Loucy (cell line): ENCODE measurements around the gene CCDC88C.

Experiments
- EZH2phosphoT487 ChIP-seq: fragments of 200-600 bp; IDR thresholded peaks from 2 replicates; pipeline ENCODE4 v1.6.1; 2018; ENCODE audit warnings: antibody characterized with exemption, mild to moderate bottlenecking, moderate library complexity, borderline replicate concordance
- TF ChIP-seq, protein P1 (sequence below): fragments of 200-600 bp; sonication (generic); conservative IDR thresholded peaks from 2 replicates; pipeline ENCODE4 v1.5.1; 2014; ENCODE audit warnings: mild to moderate bottlenecking, antibody characterized with exemption, low read length

DNA sequence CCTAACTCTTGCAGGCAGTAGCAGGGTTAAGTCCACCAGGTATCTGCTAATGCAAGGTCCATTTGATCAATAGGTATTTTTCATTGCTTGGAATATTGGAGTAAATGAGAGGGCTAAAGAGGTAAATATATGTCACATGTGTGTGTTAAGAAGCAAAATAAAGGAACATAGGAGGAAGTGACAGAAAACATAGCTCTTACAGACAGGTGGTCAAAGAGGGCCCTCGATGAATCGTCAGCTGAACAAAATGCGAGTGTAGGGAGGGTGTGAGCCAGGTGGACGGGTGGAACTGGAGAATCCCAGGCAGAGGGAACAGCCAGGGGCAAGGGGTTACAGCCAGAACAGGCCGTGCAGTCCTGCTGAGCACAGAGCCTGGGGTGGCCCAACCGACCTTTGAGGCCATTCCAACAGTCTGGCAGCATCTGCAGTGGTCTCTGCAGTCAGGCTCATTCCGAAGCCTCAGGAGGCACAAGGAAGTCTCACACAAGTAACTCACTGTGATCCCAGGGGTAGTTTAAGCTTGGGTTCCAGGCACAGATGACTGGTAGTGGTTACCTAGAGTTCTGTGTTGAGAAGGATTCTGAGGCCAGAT is 43.2 kb downstream of the CCDC88C start:
- TF ChIP-seq, protein P1, sequence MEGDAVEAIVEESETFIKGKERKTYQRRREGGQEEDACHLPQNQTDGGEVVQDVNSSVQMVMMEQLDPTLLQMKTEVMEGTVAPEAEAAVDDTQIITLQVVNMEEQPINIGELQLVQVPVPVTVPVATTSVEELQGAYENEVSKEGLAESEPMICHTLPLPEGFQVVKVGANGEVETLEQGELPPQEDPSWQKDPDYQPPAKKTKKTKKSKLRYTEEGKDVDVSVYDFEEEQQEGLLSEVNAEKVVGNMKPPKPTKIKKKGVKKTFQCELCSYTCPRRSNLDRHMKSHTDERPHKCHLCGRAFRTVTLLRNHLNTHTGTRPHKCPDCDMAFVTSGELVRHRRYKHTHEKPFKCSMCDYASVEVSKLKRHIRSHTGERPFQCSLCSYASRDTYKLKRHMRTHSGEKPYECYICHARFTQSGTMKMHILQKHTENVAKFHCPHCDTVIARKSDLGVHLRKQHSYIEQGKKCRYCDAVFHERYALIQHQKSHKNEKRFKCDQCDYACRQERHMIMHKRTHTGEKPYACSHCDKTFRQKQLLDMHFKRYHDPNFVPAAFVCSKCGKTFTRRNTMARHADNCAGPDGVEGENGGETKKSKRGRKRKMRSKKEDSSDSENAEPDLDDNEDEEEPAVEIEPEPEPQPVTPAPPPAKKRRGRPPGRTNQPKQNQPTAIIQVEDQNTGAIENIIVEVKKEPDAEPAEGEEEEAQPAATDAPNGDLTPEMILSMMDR, result no peak
- TF ChIP-seq EZH2phosphoT487, result no peak
